ENCODE results near the gene BEST2.
"Not testable (repeated sequence)": the region's sequence is repeated elsewhere in the genome, so short reads cannot be mapped to it uniquely, and the experiment has no call there.

Gene BEST2

DNA sequence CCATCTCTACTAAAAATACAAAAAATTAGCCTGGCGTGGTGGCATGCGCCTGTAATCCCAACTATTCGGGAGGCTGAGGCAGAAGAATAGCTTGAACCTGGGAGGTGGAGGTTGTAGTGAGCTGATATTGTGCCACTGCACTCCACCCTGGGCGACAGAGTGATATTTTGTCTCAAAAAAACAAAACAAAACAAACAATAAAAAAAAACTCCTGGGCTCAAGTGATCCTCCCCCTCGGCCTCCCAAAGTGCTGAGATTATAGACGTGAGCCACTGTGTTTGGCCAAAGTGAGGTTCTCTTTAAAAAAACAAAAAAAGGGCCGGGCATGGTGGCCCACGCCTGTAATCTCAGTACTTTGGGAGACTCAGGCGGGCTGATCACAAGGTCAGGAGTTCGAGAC, 35.9 kb downstream of the BEST2 start:
- DNase-seq (ENCODE audit: low spot score), result no peak

DNA sequence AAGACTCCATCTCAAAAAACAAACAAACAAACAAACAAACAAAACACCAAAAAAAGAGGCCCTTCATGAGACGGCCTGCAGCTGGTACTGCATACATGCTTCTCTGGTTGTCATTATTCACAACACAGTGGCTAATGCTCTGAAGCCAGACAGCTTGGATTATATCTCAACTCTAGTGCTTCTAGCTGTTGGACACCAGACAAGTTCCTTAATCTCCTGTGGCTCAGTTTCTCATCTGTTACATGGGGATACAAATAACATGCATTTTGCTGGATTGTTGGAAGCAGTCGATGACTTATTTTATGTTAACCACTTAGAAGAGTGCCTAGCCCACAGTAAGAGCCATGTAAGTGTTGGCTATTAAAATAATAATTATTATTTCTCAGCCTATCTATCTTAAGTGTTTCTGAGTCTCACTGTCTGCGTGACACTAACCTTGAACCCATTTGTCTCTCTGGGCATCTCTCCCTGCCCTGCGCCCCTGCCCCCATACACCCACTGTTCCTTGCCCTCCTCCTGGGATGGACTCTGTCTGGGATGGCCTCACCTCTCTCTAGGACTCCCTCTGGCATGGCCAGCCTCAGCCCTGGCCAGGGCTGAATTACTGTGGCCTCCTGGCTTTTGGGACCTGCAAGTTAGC, 36.6 kb downstream of the BEST2 start:
- no peak for DNase-seq (ENCODE audit: low spot score)

DNA sequence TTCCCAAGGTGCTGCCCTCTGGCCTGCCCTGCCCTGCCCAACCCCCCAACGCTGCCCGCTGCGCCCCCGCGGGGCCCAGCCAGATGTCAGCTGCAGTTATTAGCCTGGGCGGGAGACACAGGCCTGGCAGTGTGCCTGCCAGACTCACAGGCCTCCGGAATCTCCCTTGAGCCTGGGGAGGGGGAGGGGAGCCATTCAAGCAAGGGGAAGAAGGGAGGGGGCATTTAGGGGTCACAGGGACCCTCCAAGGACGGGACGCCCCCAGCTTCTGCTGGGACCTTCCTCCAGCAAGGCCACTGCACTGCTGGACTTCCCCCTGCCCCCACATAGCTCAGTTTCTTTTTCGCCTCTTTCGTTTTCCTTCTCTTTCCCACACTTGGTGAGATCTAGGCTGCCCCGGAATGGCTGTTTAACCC, 37.1 kb downstream of the BEST2 start:
- DNase-seq (ENCODE audit: low spot score), result peak; percentile 89

DNA sequence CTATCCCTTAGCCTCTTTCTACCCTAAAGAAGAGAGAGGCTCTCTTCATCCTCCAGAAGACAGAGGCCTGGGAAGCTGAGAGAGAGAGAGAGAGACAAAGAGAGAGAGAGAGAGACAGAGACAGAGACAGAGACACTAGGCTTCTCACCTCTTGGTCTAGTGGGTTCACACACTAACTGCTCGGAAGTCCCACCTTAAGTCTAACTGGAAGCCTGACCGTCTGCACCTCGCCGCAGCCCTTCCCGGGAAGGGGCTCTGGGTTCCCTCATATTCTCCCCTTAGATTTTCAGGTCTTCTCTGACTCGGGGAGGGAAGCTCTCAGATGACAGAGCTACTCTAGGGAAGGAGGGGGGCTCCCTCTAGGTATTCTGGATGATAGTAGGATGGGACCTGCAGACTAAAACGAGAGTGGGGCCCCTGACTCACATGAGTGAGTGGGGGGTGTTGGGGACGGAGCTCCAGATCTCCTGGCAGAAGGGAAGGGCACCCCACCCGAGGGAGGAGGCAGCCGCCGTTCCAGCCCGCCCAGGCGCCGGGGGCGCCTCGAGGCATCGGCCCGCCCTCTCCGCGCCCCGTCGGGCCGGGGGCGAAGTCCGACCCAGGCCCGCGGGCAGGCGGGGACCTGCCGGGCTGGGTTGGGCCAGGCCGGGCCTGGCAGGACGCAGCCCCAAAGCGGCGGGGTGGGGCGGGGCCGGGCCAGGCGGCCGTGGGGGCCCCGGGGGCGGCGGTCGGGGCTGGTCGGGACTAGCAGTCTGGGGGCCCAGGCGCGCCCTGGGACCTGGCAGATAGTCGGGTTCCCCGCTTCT, 37.7 kb downstream of the BEST2 start:
- peak; percentile 75 for DNase-seq (ENCODE audit: low spot score)

DNA sequence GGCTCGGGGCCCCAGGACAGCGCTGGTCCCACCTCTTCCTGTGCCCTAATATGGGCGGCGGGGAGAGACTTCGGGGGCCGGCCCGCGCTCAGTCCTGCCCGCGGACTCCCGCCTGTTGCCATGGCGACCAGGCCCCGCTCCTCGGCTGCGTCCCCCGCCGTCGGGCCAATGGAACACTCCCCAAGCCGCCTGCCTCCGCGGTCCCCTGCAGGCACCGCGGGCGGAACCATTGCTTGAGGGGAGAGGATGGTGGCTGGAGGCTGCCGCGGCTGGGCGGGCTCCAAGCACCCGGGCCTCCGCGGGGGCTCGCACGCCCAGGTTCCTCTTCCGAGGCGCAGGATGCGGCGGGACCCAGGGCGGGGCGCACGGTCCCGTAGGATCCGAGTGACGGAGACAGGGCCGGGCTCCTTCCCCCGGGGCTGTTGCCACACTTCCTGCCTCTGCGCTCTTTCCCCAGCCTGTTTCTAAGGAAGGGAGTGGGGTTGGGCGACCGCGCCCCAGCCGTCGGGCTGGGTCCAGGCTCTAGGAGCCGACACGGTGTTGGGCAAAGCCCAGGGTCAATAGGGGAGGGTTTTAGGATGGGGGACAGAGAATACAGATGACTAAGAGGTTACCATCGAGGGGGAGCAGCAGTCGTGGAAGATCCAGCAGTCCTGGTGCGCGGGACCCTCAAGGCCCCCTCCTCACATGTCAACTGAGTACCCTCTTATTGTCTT, 38.5 kb downstream of the BEST2 start:
- peak; percentile 96 for DNase-seq (ENCODE audit: low spot score)

DNA sequence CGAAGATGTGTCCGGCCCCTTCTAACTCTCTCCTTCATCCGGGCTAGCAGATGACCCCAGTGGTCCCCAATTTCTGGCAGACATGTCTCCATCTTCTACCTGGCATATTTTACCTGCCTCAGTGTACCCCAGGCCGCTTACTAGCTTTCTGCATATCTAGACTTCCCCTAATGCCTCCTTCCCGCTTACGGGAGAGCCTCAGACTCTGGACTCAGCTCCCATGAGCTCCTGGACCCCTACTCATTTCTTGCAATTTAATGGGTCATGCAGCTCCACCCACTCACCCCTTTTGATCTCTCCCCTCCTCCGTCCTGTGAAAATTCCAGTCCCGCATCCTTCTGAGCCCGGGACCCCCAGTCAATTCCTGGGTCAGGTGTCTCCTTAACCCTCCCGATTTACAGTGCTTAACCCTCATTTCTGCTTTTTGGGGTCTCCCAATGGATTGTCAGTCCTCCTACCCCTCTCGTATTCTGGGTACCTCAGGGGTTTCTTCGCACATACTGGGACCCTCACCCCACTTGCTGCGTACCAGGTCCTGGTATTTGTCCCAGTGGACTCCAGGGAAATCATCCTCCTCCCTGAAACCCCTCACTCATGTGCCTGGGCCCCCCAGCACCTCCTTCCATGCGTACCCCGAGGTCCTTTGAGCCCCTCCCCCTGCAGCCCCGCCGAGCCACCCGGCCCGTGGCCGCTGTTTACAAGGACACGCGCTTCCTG, 39.2 kb downstream of the BEST2 start:
- no peak for DNase-seq (ENCODE audit: low spot score)

DNA sequence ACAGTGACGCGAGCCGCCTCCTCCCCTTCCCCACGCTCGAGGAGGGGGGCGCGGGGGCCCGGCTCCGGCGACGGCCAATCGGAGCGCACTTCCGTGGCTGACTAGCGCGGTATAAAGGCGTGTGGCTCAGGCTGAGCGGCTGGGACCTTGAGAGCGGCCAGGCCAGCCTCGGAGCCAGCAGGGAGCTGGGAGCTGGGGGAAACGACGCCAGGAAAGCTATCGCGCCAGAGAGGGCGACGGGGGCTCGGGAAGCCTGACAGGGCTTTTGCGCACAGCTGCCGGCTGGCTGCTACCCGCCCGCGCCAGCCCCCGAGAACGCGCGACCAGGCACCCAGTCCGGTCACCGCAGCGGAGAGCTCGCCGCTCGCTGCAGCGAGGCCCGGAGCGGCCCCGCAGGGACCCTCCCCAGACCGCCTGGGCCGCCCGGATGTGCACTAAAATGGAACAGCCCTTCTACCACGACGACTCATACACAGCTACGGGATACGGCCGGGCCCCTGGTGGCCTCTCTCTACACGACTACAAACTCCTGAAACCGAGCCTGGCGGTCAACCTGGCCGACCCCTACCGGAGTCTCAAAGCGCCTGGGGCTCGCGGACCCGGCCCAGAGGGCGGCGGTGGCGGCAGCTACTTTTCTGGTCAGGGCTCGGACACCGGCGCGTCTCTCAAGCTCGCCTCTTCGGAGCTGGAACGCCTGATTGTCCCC, 39.9 kb downstream of the BEST2 start, which contains the start of gene JUNB:
TSS of gene JUNB (plus strand) at position 142 of the 706 bp plus-strand sequence. CDS start at position 428, 286 bp downstream.
- peak; percentile 97 for DNase-seq (ENCODE audit: low spot score)

DNA sequence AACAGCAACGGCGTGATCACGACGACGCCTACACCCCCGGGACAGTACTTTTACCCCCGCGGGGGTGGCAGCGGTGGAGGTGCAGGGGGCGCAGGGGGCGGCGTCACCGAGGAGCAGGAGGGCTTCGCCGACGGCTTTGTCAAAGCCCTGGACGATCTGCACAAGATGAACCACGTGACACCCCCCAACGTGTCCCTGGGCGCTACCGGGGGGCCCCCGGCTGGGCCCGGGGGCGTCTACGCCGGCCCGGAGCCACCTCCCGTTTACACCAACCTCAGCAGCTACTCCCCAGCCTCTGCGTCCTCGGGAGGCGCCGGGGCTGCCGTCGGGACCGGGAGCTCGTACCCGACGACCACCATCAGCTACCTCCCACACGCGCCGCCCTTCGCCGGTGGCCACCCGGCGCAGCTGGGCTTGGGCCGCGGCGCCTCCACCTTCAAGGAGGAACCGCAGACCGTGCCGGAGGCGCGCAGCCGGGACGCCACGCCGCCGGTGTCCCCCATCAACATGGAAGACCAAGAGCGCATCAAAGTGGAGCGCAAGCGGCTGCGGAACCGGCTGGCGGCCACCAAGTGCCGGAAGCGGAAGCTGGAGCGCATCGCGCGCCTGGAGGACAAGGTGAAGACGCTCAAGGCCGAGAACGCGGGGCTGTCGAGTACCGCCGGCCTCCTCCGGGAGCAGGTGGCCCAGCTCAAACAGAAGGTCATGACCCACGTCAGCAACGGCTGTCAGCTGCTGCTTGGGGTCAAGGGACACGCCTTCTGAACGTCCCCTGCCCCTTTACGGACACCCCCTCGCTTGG, 40.7 kb downstream of the BEST2 start:
- peak; percentile 65 for DNase-seq (ENCODE audit: low spot score)

DNA sequence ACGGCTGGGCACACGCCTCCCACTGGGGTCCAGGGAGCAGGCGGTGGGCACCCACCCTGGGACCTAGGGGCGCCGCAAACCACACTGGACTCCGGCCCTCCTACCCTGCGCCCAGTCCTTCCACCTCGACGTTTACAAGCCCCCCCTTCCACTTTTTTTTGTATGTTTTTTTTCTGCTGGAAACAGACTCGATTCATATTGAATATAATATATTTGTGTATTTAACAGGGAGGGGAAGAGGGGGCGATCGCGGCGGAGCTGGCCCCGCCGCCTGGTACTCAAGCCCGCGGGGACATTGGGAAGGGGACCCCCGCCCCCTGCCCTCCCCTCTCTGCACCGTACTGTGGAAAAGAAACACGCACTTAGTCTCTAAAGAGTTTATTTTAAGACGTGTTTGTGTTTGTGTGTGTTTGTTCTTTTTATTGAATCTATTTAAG, 41.3 kb downstream of the BEST2 start:
- no peak for DNase-seq (ENCODE audit: low spot score)

DNA sequence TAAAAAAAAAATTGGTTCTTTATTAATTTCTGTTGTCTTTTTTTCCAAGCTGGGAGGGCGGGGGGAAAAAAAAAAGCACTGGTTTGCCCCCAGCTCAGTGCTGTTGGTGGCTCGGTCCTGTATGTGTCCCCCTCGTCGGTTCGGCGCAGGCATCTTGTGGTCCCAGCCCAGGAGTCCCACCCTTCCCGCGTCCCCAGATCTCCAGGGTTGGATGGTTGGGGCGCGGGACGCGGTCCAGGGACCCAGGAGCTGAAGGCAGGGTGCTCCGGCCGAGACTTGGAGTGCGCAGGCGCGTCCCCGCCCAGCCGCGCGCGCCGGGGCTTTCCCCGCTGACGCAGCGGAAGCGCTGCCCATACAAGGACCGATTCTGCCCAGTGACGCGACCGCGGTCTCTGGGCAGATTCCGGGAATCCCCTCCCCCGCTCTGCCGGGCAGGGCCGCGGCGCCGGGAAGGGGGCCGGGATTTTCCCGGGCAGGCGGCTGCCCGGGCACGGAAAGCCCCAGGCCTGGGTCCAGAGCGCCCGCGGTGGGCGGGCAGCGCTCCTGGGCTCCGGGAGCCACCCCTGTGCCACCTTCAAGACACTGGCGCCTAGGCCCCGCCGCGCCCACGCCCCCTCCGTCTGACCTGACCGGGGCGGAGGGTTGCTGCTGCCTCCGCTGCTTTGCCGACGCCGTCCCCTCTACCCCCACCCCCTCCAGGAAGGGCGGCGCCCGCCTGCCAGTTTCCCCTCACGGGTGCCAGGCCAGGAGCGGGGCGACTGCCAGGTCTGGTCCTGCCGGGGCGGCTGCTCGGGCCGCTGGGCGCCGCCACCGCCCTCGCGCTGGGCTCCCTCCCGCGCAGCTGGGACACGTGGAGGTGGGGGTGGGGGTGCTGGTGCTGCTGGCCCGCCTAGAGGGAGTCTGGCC, 42.0 kb downstream of the BEST2 start:
- DNase-seq (ENCODE audit: low spot score), result peak; percentile 98

DNA sequence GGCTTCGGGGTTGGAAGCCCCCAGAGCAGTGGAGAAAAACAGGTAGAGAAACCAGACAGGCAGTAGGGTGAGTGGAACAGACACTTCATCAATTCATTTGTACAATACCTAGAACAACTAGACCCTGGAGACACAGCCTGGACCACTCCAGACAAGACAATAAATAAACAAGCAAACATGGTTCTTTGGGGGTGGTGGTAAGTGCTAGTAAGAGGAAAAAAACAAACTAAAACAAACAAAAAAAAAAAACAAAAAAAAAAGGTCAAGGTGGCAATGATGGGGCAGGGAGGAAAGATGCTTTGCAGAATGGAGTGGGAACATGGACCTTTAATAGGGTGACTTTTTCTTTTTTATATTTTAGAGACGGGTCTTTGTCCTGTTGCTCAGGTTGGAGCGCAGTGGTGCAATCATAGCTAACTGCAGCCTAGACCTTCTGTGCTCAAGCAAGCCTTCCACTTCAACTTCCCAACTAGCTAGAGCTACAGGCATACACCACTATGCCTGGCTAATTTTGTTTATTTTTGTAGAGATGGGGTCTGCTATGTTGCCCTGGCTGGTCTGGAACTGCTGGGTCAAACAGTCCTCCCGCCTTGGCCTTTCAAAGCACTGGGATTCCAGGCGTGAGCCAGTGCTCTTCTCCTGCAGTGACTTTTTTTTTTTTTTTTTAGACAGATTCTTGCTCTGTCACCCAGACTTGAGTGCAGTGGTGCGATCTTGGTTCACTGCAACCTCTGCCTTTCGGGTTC, 42.8 kb downstream of the BEST2 start:
- DNase-seq (ENCODE audit: low spot score), result no peak

DNA sequence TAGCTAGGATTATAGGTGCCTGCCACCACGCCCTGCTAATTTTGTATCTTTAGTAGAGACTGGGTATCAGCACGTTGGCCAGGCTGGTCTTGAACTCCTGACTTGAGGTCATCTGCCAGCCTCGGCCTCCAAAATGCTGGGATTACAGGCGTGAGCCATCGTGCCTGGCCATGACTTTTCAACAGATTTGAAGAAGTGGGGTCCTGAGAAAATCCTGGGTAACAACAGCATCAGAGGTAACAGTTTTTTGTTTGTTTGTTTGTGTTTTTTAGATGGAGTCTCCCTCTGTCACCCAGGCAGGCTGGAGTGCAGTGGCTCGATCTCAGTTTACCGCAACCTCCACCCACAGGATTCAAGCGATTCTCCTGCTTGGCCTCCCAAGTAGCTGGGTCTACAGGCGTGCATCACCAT, 43.4 kb downstream of the BEST2 start:
- DNase-seq (ENCODE audit: low spot score), result no peak

DNA sequence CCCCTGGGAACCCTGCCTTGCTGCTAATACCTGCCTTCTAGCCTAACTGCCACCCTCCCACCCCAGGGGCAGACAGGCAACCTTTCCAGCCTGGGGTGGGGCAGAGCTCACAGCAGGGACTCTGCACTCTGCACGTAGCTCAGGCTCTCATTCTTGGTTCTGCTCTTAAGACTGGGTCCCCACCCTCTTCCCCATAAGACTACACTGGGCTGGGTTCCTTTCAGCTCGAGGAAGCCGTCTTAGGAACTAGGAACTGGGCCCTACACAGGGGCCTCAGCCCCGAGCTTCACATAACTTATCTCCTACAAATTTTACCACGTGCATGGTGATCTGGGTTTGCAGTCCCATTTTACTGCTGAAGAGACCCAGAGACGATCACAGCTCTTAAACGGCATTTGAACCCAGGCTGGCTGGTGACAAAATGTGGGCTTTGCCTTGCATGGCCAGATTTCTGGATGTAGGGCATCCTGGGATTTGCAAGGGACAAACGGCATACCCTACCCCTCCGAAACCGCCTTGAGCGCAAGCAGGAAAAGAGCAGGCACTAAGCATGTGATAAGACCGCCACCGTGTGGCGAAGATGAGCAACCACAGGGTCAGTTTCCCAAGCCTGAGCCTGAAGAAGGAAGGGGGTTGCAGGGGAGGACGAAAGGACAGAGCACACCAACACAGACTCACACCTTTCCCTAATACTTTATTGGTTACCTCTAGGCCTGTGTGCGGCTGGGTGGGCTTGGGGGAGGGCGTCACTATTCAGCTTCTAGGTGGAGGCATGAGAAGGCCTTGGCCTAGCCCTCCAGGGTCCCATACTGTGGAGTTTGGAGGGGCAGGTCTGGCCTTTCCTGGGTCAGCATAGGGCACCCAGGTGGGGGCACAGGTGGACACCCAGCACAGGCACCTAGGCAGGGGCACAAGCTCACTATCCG, 44.8 kb downstream of the BEST2 start:
- DNase-seq (ENCODE audit: low spot score), result peak; percentile 84

DNA sequence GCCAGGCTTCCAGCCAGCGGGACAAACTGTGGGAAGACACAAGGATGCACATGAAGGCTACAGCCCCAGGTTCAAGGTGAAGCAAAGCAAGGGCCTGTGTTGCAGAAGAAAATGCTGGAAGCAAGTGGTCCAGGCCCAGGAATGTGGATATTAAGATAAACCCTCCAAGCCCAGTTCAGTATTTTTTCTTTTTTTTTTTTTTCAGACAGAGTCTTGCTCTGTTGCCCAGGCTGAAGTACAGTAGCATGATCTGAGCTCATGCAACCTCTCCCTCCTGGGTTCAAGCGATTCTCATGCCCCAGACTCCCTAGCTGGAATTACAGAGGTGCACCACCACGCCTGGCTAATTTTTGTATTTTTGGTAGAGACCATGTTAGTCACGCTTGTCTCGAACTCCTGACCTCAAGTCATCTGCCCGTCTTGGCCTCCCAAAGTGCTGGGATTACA, 45.6 kb downstream of the BEST2 start:
- DNase-seq (ENCODE audit: low spot score), result no peak

DNA sequence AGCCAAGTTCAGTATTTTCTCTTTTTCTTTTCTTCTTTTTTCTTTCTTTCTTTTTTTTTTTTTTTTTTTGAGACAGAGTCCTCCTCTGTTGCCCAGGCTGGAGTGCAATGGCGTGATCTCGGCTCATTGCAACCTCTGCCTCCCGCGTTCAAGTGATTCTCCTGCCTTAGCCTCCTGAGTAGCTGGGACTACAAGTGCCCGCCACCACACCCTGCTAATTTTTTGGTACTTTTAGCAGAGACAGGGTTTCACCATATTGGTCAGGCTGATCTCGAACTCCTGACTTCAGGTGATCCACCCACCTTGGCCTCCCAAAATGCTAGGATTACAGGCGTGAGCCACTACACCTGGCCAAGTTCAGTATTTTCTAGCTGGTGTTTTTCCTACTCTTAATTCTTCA, 46.0 kb downstream of the BEST2 start:
- DNase-seq (ENCODE audit: low spot score), result not testable (repeated sequence)

DNA sequence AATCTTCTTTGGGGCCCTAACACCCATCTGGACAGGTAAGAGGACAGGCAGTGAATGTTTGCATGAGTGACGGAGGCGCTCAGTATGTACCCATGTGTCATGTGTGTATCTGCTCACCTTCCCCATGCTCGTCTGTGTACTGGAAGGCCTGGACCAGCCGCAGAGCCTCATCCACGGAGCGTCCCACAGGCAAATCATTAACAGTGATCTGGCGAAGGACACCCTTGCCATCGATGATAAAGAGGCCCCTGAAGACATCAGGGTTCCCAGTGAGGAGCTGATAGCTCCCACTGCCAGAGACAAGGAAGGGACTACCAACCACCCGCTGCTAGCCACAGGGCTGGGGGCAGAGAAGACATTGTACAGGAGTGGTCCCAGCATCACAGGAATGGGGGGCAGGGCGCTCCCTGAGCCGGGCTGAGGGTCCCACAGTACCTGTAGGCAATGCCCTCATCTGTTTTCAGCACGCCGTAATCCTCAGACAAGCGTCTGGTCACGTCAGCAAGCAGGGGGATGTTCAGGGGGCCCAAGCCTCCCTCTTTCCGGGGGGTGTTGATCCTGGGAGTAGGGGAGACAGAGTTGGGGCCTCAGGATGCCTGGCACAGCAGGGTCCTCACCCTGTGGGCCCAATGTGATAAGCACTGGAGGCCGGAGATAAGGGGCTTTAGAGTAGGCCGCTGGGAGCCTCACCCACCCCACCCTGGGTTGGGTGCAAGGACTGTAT, 48.3 kb downstream of the BEST2 start:
- DNase-seq (ENCODE audit: low spot score), result no peak

DNA sequence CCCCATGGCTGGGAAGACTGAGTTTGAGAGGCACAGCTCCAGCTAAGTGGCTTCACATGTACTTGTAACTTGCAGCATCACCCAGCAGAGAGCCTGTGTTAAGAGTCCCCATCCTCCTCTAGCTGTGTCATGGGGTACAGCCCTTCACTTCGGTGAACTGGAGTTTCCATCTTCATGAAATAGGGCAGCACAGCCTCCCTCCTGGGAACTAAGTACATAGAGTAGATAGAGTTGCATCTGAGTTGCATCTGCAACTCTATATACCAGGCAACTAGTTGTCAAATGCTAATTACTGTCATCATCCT, 48.8 kb downstream of the BEST2 start:
- DNase-seq (ENCODE audit: low spot score), result no peak

All from HuH-7.5 (cell line).